Right lobe of liver (tissue), 4 donors: ENCODE measurements around the gene EBPL.

Experiments
- CTCF ChIP-seq, 4 donors: fragments of 200-600 bp in 3 of 4; fragments of 450-650 bp in 1 of 4; IDR thresholded peaks; one replicate each; pipeline versions ENCODE4 v1.5.1 to v1.8.0; 2016 to 2022; ENCODE audit warnings: antibody characterized with exemption in 4 of 4, mild to moderate bottlenecking in 2 of 4
- POLR2A ChIP-seq: fragments of 450-650 bp; IDR thresholded peaks from one replicate; pipeline ENCODE4 v1.6.1; 2017; ENCODE audit warnings: antibody characterized with exemption, mild to moderate bottlenecking
- donor health status: DM: no; HTN: no; CAD: no.
- donor health status: DM: no; HTN: no; CAD: no.
- donor health status: DM: no; HTN: yes; CAD: no.

GRCh38 chr13:49657241-49657641, 34.0 kb downstream of the EBPL start:
- TF ChIP-seq CTCF (IDR thresholded peaks at IDR 0.05) (no peak), POLR2A (no peak)
